Measurements from ENCODE around the gene SEPTIN2. TPM values are rescaled to one million over a fixed set of nuclear protein-coding genes. Genes with fewer than 3 reads are reported as not detected.

Gene SEPTIN2
- total and polyA plus RNA-seq, 10 of the 15 experiments (the other 5 are each of a cell fraction or from before 2014, with no cell fraction given): 169 to 474 (median 269) TPM

GRCh38 chr2:241315093-241315878 lies 439 bp upstream of the SEPTIN2 start, which contains the start of gene HDLBP:
HDLBP (minus strand) TSS chr2:241315672; CDS start chr2:241266869, 48,803 bp downstream.
- FAIRE-seq (peak; percentile 72), DNase-seq (ENCODE audit: low read depth, low spot score) (peak; percentile 96), ATAC-seq (peak; percentile 80)
- Histone ChIP-seq H3K9me3 (replicated peaks; ENCODE audit: control insufficient read depth, insufficient read depth, low read length) (no peaks in the 10 kb centered on the region), H4K20me1 (ENCODE audit: control insufficient read depth, insufficient read depth) (no peaks in the 10 kb centered on the region; the same call in 1 of the 2 replicates), H3K36me3 (ENCODE audit: control insufficient read depth in 2 of 2, insufficient read depth in 2 of 2, low read length in 1 of 2) (no peaks in the 10 kb centered on the region), H3K9ac (ENCODE audit: control insufficient read depth, insufficient read depth, low read length) (peak within 1 kb of the TSS; percentile 88), H2AFZ (ENCODE audit: control insufficient read depth, low read depth, low read length) (peak within 1 kb of the TSS; percentile 56), H3K79me2 (ENCODE audit: control insufficient read depth, insufficient read depth, low read length) (peaks cover 94% of the 10 kb centered on the region), H3K27ac (ENCODE audit: control insufficient read depth, insufficient read depth) (peak within 1 kb of the TSS; percentile 95), H3K4me3 (peak within 1 kb of the TSS; percentile 90), H3K4me2 (ENCODE audit: control insufficient read depth, insufficient read depth) (peak within 1 kb of the TSS; percentile 90), H3K27me3 (replicated peaks in 1 of 2; ENCODE audit: control insufficient read depth in 2 of 2, insufficient read depth in 2 of 2, low read length in 1 of 2) (no peaks in the 10 kb centered on the region), H3K4me1 (ENCODE audit: control insufficient read depth, insufficient read depth, low read length) (peaks cover 17% of the 10 kb centered on the region)
- ChIA-PET RAD21 (ENCODE audit: unreplicated experiment) (interaction anchor here (1.0 to 2.9 kb wide), 13 partner anchors 9 to 216 kb away, joined by 3 to 11 read pairs (median 4); partner anchors contain the start of gene PASK), CTCF (interaction anchor here (0.6 to 2.9 kb wide), 14 partner anchors 9 to 78 kb away, joined by 3 to 13 read pairs (median 4); no protein-coding TSS in a partner anchor), SMC1A (ENCODE audit: uncharacterized antibody, unreplicated experiment) (interaction anchor here (0.7 to 4.3 kb wide), 12 partner anchors 9 to 84 kb away, joined by 3 to 28 read pairs (median 4); no protein-coding TSS in a partner anchor), POLR2A (interaction anchor here (0.6 to 4.0 kb wide), 19 partner anchors 8 to 385 kb away, joined by 3 to 23 read pairs (median 3); no protein-coding TSS in a partner anchor)
- in situ Hi-C loops (cut with MboI) (no loop called here), intact Hi-C loops (cut with micrococcal nuclease; ENCODE audit: unreplicated experiment) (loop anchor here (1.0 to 5.0 kb wide), 4 partner anchors 41 to 213 kb away; partner anchors contain the start of genes FARP2 and MTERF4)
- WGBS (ENCODE audit: insufficient coverage, insufficient replicate concordance, low lambda C conversion rate, missing lambda C conversion rate): under 1% methylated on average over 45 of the region's 73 CpGs
- BruUV-seq (replicated peaks): no TSS peak
- no peak for TF ChIP-seq ZBTB40 (IDR thresholded peaks at IDR 0.05; ENCODE audit: borderline replicate concordance)
- TF ChIP-seq MLLT1 (IDR thresholded peaks at IDR 0.05): peak; percentile 95
- peak; percentile 86 for TF ChIP-seq RAD51 (IDR thresholded peaks at IDR 0.05)
- TF ChIP-seq CHD2 (IDR thresholded peaks at IDR 0.05; ENCODE audit: borderline replicate concordance, low read depth, low read length): peak; percentile 90
- TF ChIP-seq BHLHE40 (IDR thresholded peaks at IDR 0.05; ENCODE audit: borderline replicate concordance in 1 of 2, low read depth in 2 of 2, low read length in 1 of 2): peak; percentile 28 to 81; a peak in 2 of 4 replicates
- peak; percentile 11; the same call in 1 of the 2 replicates for TF ChIP-seq MTA2 (IDR thresholded peaks at IDR 0.05; ENCODE audit: low read depth)
- TF ChIP-seq MTA3 (IDR thresholded peaks at IDR 0.05; ENCODE audit: borderline replicate concordance, low read length): no peak
- no peak for TF ChIP-seq ZNF24 (IDR thresholded peaks at IDR 0.05)
- TF ChIP-seq ATF7 (IDR thresholded peaks at IDR 0.05; ENCODE audit: low read depth): peak; percentile 63
- TF ChIP-seq NRF1 (conservative IDR thresholded peaks at IDR 0.05; ENCODE audit: low read depth, low read length): peak; percentile 97
- TF ChIP-seq SPI1 (IDR thresholded peaks at IDR 0.05; ENCODE audit: borderline replicate concordance, insufficient read depth, low read depth, low read length): no peak
- 0 out of 2 replicates have a peak, but pooled peaks have one; percentile 4 for TF ChIP-seq RAD21 (IDR thresholded peaks at IDR 0.05; ENCODE audit: insufficient read depth, low read depth, low read length)
- TF ChIP-seq PBX3 (IDR thresholded peaks at IDR 0.05; ENCODE audit: insufficient replicate concordance, low read depth, low read length): no peak
- no peak for TF ChIP-seq RUNX3 (IDR thresholded peaks at IDR 0.05; ENCODE audit: low read length)
- TF ChIP-seq YBX1 (IDR thresholded peaks at IDR 0.05): no peak

Measured in GM12878 (cell line).